CD8-positive, alpha-beta memory T cell (primary cell): ENCODE results near the gene RPL5. TPM values are rescaled to one million over a fixed set of nuclear protein-coding genes. Genes with fewer than 3 reads are reported as not detected.
A peak's percentile ranks its signal among the peaks of the same experiment; 100 is the strongest.

Experiments used
- CTCF ChIA-PET: fragments of 350-600 bp; sonication (Branson Sonifier 250); formaldehyde crosslinking; loops from one replicate; lab custom pipeline; 2021; ENCODE audit warnings: antibody characterized with exemption; lab: Charles Lee
- POLR2A ChIA-PET: fragments of 350-600 bp; sonication (Branson Sonifier 250); formaldehyde crosslinking; loops from one replicate; lab custom pipeline; 2021; ENCODE audit warnings: antibody characterized with exemption; lab: Charles Lee
- DNase-seq, 5 donors: peaks; one replicate each; pipeline versions ENCODE4 v3.0.0 to v3.0.0-alpha.2; 2020 to 2022; ENCODE audit warnings: mixed read lengths in 1 of 5
- H3K27ac ChIP-seq: one replicate; pipeline ENCODE4 v1.7.0; 2013; ENCODE audit warnings: low read depth, mild to moderate bottlenecking, low read length, moderate library complexity
- H3K27me3 ChIP-seq: 2 replicates; pipeline ENCODE4 v1.7.0; 2013; ENCODE audit warnings: low read length, mild to moderate bottlenecking; ENCODE audit not compliant: insufficient read depth, poor library complexity, severe bottlenecking
- H3K36me3 ChIP-seq: 2 replicates; pipeline ENCODE4 v1.7.0; 2013; ENCODE audit warnings: mild to moderate bottlenecking, low read length, moderate library complexity; ENCODE audit not compliant: insufficient read depth
- H3K4me1 ChIP-seq: 2 replicates; pipeline ENCODE4 v1.7.0; 2013; ENCODE audit warnings: mild to moderate bottlenecking, low read length, moderate library complexity; ENCODE audit not compliant: insufficient read depth
- H3K4me3 ChIP-seq: 2 replicates; pipeline ENCODE4 v1.7.0; 2013; ENCODE audit warnings: mild to moderate bottlenecking, low read length
- H3K9me3 ChIP-seq: 2 replicates; pipeline ENCODE4 v1.7.0; 2013; ENCODE audit warnings: mild to moderate bottlenecking, low read length
- H3K27ac Mint-ChIP-seq, 8 donors: one replicate each; pipeline ENCODE4 v1.8.0; 2020 to 2021; ENCODE audit warnings: mixed read lengths in 8 of 8, mild to moderate bottlenecking in 6 of 8, inconsistent platforms in 3 of 8, moderate library complexity in 3 of 8
- H3K27me3 Mint-ChIP-seq, 2 donors: one replicate each; pipeline ENCODE4 v1.8.0; 2020 to 2021; ENCODE audit warnings: mixed read lengths in 2 of 2, mild to moderate bottlenecking in 1 of 2, moderate library complexity in 1 of 2
- H3K36me3 Mint-ChIP-seq, 3 donors: one replicate each; pipeline ENCODE4 v1.8.0; 2020 to 2021; ENCODE audit warnings: mixed read lengths in 3 of 3, inconsistent platforms in 1 of 3, mild to moderate bottlenecking in 1 of 3
- H3K4me1 Mint-ChIP-seq, 3 donors: one replicate each; pipeline ENCODE4 v1.8.0; 2020 to 2021; ENCODE audit warnings: mixed read lengths in 3 of 3, inconsistent platforms in 1 of 3, mild to moderate bottlenecking in 1 of 3
- H3K4me3 Mint-ChIP-seq, 7 donors: one replicate each; pipeline ENCODE4 v1.8.0; 2020 to 2021; ENCODE audit warnings: mixed read lengths in 7 of 7, mild to moderate bottlenecking in 6 of 7, moderate library complexity in 4 of 7, inconsistent platforms in 2 of 7
- H3K9me3 Mint-ChIP-seq, 5 donors: one replicate each; pipeline ENCODE4 v1.8.0; 2020 to 2022; ENCODE audit warnings: mixed read lengths in 5 of 5, mild to moderate bottlenecking in 3 of 5, moderate library complexity in 2 of 5, inconsistent platforms in 1 of 5
- polyA plus RNA-seq: library from polyadenylated mRNA; unstranded; fragments of 300-500 nt; fragmentation: Illumina TruSeq; gene quantifications from one replicate; pipeline ENCODE4 v1.2.3, GENCODE V29; 2021
- total RNA-seq, 2 experiments: library from RNA; stranded (reverse); gene quantifications; one replicate each; pipeline ENCODE4 v1.2.3, GENCODE V29; 2021

The RPL5 gene
- total and polyA plus RNA-seq, 3 experiments from 2014 or later, result 1,428 to 2,256 (median 1,468) TPM

DNA sequence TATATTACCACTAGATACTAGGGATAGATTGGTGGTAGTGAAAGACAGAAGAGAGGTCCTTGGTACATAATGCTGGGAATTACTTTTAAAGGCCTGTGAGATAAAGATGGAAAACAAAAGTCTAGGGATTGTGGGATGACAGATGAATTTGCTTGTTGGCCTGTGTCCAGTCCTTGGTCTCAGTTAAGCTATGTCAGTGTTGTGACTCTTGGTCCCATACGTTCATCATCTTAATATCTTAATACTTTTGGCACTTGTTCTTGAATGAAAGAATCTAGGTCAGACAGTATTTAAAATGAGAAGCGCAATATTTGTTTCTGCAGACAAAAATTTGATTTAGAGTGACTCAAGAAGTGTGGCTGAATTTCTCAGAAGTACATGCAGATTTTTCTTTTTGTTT is 7.6 kb downstream of the RPL5 start:
- CTCF ChIA-PET, result interaction anchor here (1.0 to 3.3 kb wide), 3 partner anchors 19 to 129 kb away, joined by 3 to 7 read pairs (median 4); no protein-coding TSS in a partner anchor
- H3K4me3 Mint-ChIP-seq, result peak overlapping the region in 5 of 7 donors; percentile 7 to 55 (median 17)
- H3K27ac ChIP-seq, result no peak overlapping the region

DNA sequence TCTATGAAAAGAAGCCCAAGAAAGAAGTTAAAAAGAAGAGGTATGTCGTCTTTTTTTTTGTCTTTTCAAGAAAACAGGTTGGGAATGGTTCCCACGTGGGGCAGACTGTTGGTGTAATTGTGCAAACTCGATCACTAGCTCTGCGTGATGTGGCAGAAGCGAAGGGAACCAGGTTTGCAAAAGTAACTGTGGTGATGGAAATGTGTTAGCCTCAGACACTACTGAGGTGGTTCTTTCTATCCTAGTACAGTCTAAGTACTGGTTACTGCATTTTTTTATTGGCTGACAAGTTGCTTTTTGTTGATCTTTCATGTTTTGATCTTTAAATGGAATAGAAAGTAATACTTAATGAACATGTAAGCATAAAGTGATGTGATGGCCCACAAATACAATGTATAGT is 8.8 kb downstream of the RPL5 start:
- no peaks in the 10 kb centered on the region for H3K9me3 ChIP-seq
- no peaks in the 10 kb centered on the region for H3K9me3 Mint-ChIP-seq
- ChIA-PET POLR2A (no interaction called here), CTCF (interaction anchor here (3.3 kb wide), 1 partner anchor 120 kb away, joined by 7 read pairs; no protein-coding TSS in a partner anchor)
- no peak overlapping the region for H3K4me3 ChIP-seq
- no peaks in the 10 kb centered on the region for H3K27me3 Mint-ChIP-seq
- H3K4me1 Mint-ChIP-seq, result peaks cover 50 to 58% (median 57%) of the 10 kb centered on the region in 3 donors
- peaks cover 10 to 86% (median 36%) of the 10 kb centered on the region in 3 donors for H3K36me3 Mint-ChIP-seq
- no peak overlapping the region for H3K27ac ChIP-seq
- H3K27me3 ChIP-seq, result no peaks in the 10 kb centered on the region
- H3K36me3 ChIP-seq, result peaks cover 77% of the 10 kb centered on the region
- H3K27ac Mint-ChIP-seq, result peak overlapping the region; percentile 48 to 93 (median 79)
- peak overlapping the region in 6 of 7 donors; percentile 10 to 69 (median 42) for H3K4me3 Mint-ChIP-seq
- peak in 1 of 5 donors; percentile 20 for DNase-seq
- H3K4me1 ChIP-seq, result peaks cover 47% of the 10 kb centered on the region

More for the DNA sequence above, 7.6 kb downstream of the RPL5 start:
- Mint-ChIP-seq H3K36me3 (peaks cover 12 to 97% (median 37%) of the 10 kb centered on the region in 3 donors), H3K27ac (peak overlapping the region; percentile 58 to 97 (median 83)), H3K27me3 (no peaks in the 10 kb centered on the region), H3K9me3 (no peaks in the 10 kb centered on the region), H3K4me1 (peaks cover 62 to 70% (median 68%) of the 10 kb centered on the region in 3 donors)
- Histone ChIP-seq H3K9me3 (no peaks in the 10 kb centered on the region), H3K4me3 (no peak overlapping the region), H3K27me3 (no peaks in the 10 kb centered on the region), H3K4me1 (peaks cover 59% of the 10 kb centered on the region), H3K36me3 (peaks cover 83% of the 10 kb centered on the region)
- DNase-seq, result no peak
- POLR2A ChIA-PET, result no interaction called here

DNA sequence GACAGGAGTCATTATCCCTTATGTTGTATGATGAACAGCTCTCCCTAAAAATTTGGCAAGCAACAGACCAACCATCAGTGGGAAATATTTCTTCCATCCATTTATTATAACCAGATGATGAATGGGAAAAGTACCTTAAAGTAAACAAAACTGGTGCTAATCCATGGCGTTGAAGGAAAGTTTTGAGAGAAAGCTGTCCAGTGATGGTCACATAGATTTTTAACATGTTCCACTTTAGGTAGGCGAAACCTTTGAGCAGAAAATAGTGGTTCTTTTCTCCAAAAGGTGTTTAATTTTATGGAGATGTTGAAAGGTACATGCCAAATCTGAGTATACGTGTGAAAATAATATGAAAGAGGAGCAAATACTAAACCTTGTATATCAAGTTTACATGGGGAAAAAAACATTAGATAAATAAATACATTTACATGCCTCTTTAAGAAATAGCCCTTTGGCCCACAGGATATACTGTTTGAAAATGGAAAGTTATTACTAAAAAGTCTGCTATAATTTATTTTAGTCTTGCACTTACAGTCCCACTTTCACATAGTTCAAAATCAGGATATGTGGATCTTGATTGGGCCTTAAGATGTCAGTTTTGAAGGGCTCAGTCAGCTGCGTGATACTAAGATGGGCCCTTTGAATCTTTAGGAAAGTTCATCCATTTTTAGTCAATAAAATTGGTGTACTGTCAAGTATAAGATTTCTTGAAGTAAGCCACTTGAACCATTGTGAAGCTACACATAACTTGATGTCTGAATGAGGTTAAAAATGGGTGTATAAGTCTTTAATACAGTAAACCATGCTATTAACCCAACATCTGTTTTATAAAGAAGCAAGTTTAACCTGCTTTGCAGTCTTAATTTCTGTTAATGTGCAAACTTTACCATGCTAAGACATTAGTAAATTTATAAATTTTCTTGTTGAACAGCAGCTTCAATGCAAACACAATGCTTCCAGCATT is 10.5 kb downstream of the RPL5 start:
- H3K4me1 Mint-ChIP-seq, result peaks cover 33 to 43% (median 40%) of the 10 kb centered on the region in 3 donors
- H3K27ac Mint-ChIP-seq, result peak overlapping the region in 5 of 8 donors; percentile 1 to 80 (median 29)
- DNase-seq, result no peak
- no peak overlapping the region for H3K27ac ChIP-seq
- H3K27me3 ChIP-seq, result no peaks in the 10 kb centered on the region
- POLR2A ChIA-PET, result interaction anchor here (1.0 kb wide), 1 partner anchor 10 kb away, joined by 4 read pairs; the partner anchor contains the start of gene RPL5
- H3K27me3 Mint-ChIP-seq, result no peaks in the 10 kb centered on the region
- peaks cover 31% of the 10 kb centered on the region for H3K4me1 ChIP-seq
- H3K4me3 Mint-ChIP-seq, result no peak overlapping the region
- H3K36me3 Mint-ChIP-seq, result peaks cover 8 to 75% (median 29%) of the 10 kb centered on the region in 3 donors
- CTCF ChIA-PET, result interaction anchor here (1.2 to 1.6 kb wide), 3 partner anchors 11 to 120 kb away, joined by 3 to 10 read pairs (median 3); partner anchors contain the start of gene RPL5
- no peak overlapping the region for H3K4me3 ChIP-seq
- H3K9me3 Mint-ChIP-seq, result no peaks in the 10 kb centered on the region
- H3K36me3 ChIP-seq, result peaks cover 61% of the 10 kb centered on the region
- no peaks in the 10 kb centered on the region for H3K9me3 ChIP-seq

DNA sequence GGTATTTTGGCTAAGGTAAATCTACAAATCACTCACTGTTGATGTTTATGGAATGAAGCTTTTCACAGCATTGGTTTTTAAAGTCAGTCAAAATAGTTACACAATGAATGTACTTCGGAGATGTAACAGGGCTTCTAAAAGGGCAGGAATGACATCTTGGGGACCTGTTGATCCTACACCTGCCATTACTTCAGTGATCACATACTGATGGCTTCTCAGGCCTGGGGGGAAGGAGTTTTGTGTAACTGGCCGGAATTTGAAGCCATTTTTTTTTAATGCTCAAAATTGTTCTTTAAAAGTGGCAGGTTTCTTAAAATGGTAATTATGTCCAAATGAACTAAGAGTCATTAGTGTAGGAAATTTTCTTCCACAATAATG is 11.2 kb downstream of the RPL5 start:
- POLR2A ChIA-PET, result interaction anchor here (1.0 kb wide), 1 partner anchor 11 kb away, joined by 4 read pairs; the partner anchor contains the start of gene RPL5
- DNase-seq, result no peak
- H3K9me3 ChIP-seq, result no peaks in the 10 kb centered on the region
- peaks cover 54% of the 10 kb centered on the region for H3K36me3 ChIP-seq
- H3K4me3 Mint-ChIP-seq, result no peak overlapping the region
- H3K27ac Mint-ChIP-seq, result peak overlapping the region in 4 of 8 donors; percentile 1 to 80 (median 40)
- peaks cover 8 to 69% (median 24%) of the 10 kb centered on the region in 3 donors for H3K36me3 Mint-ChIP-seq
- CTCF ChIA-PET, result interaction anchor here (1.3 to 1.5 kb wide), 2 partner anchors 11 to 15 kb away, joined by 3 to 4 read pairs; partner anchors contain the start of gene RPL5
- H3K27me3 ChIP-seq, result no peaks in the 10 kb centered on the region
- peaks cover 27 to 37% (median 34%) of the 10 kb centered on the region in 3 donors for H3K4me1 Mint-ChIP-seq
- H3K9me3 Mint-ChIP-seq, result no peaks in the 10 kb centered on the region
- no peaks in the 10 kb centered on the region for H3K27me3 Mint-ChIP-seq
- H3K27ac ChIP-seq, result no peak overlapping the region
- no peak overlapping the region for H3K4me3 ChIP-seq
- H3K4me1 ChIP-seq, result peaks cover 25% of the 10 kb centered on the region

DNA sequence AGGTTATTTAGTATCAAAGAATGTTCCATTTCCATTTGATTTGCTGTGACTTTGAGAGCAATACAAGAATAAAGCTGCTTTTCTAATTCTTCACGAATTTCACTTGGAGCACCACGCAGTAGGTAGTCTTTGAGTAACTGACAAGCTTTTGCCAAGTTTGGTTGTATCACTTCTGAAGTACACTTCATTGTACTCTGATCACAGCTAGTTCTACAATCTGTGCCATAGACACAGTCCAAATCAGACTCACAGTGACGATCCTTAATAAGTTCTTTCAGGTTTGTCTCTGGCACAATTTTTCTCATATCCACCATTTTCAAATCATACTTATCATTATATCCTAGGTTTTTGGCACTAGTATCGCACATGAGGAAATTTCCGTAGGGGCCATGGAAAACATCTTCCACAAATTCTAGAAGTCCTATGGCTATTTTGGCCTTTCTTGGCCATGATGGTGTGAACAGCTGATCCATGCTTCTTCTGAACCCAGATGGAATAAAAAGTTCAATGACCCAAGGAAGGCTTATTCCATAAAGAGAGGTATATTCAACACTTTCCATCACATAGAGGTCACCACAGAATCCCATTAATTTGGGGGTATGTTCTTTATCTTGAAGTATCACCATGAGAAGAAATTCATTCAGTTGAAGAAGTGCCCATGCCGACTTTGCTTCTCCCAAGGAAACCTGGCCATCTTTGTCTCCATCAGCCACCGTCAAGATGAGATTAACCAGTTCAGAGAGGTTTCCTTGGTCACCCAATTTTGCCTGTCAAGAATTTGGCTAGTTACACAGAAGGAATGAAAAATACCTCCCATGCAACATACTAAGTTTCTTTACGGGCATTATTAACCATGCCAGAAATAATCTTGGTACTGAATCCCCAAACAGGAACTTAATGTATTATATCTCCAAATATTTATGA is 11.9 kb downstream of the RPL5 start:
- peaks cover 19% of the 10 kb centered on the region for H3K4me1 ChIP-seq
- Mint-ChIP-seq H3K4me1 (peaks cover 20 to 35% (median 27%) of the 10 kb centered on the region in 3 donors), H3K27ac (peak overlapping the region in 6 of 8 donors; percentile 29 to 80 (median 64)), H3K9me3 (no peaks in the 10 kb centered on the region), H3K27me3 (no peaks in the 10 kb centered on the region), H3K36me3 (peaks cover 5 to 65% (median 24%) of the 10 kb centered on the region in 3 donors), H3K4me3 (no peak overlapping the region)
- DNase-seq, result no peak
- no peak overlapping the region for H3K4me3 ChIP-seq
- H3K9me3 ChIP-seq, result no peaks in the 10 kb centered on the region
- H3K27me3 ChIP-seq, result no peaks in the 10 kb centered on the region
- ChIA-PET POLR2A (no interaction called here), CTCF (interaction anchor here (1.3 kb wide), 1 partner anchor 12 kb away, joined by 4 read pairs; the partner anchor contains the start of gene RPL5)
- H3K36me3 ChIP-seq, result peaks cover 47% of the 10 kb centered on the region
- H3K27ac ChIP-seq, result no peak overlapping the region

DNA sequence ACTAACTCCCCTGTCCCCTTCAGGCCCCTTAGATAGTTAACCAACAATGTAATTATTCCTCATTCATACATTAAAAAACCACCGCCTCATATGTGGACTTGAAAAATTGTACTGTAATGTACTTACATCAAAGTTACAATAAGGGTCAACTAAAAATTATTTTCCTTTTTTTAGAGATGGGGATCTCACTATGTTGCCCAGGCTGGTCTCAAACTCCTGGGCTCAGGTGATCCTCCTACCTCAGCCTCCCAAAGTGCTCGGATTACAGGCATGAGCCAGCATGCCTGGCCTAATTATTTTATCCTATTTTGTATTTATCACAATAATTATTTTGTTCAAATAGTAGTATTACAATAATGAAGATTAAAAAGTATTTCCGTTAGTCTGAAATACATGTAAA is 12.6 kb downstream of the RPL5 start:
- Histone ChIP-seq H3K9me3 (no peaks in the 10 kb centered on the region), H3K27me3 (no peaks in the 10 kb centered on the region), H3K27ac (no peak overlapping the region), H3K36me3 (peaks cover 42% of the 10 kb centered on the region), H3K4me1 (peaks cover 11% of the 10 kb centered on the region), H3K4me3 (no peak overlapping the region)
- DNase-seq, result no peak
- Mint-ChIP-seq H3K27ac (peak overlapping the region in 5 of 8 donors; percentile 18 to 68 (median 43)), H3K4me3 (no peak overlapping the region), H3K36me3 (peaks cover 4 to 63% (median 24%) of the 10 kb centered on the region in 3 donors), H3K9me3 (no peaks in the 10 kb centered on the region), H3K4me1 (peaks cover 15 to 27% (median 20%) of the 10 kb centered on the region in 3 donors), H3K27me3 (no peaks in the 10 kb centered on the region)
- ChIA-PET POLR2A (no interaction called here), CTCF (interaction anchor here (1.0 to 2.4 kb wide), 2 partner anchors 10 to 13 kb away, joined by 3 to 7 read pairs; partner anchors contain the start of gene RPL5)

DNA sequence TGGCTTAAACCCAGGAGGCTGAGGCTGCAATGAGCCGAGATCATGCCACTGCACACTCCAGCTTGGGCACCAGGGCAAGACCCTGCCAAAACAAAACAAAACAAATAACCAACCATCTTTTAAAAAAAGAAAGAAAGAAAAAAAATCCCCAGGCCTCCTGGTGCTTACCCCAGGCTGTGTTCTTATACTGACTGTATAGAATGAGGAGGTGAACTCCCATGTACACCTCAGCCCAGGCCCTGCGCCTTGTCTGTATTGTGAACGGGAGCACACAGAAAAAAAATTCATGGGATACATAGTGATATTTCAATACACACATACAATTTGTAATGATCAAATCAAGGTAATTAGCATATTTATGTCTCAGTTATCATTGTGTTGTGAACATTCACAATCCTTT is 14.1 kb downstream of the RPL5 start:
- H3K36me3 Mint-ChIP-seq, result peaks cover 4 to 54% (median 19%) of the 10 kb centered on the region in 3 donors
- H3K27ac ChIP-seq, result no peak overlapping the region
- no peaks in the 10 kb centered on the region for H3K27me3 ChIP-seq
- H3K9me3 ChIP-seq, result no peaks in the 10 kb centered on the region
- H3K27me3 Mint-ChIP-seq, result no peaks in the 10 kb centered on the region
- peaks cover 32% of the 10 kb centered on the region for H3K36me3 ChIP-seq
- peak overlapping the region in 1 of 8 donors; percentile 1 for H3K27ac Mint-ChIP-seq
- H3K4me3 Mint-ChIP-seq, result no peak overlapping the region
- H3K9me3 Mint-ChIP-seq, result no peaks in the 10 kb centered on the region
- no peak for DNase-seq
- H3K4me3 ChIP-seq, result no peak overlapping the region
- CTCF ChIA-PET, result interaction anchor here (1.0 to 2.4 kb wide), 3 partner anchors 13 to 148 kb away, joined by 3 to 7 read pairs (median 3); partner anchors contain the start of gene RPL5
- POLR2A ChIA-PET, result interaction anchor here (1.0 kb wide), 1 partner anchor 11 kb away, joined by 7 read pairs; no protein-coding TSS in a partner anchor
- no peaks in the 10 kb centered on the region for H3K4me1 ChIP-seq
- peaks cover 4 to 14% (median 5%) of the 10 kb centered on the region in 3 donors for H3K4me1 Mint-ChIP-seq
